Kasumi-1 (cell line): ENCODE measurements around the gene C11orf16.
"Not testable (repeated sequence)": the region's sequence is repeated elsewhere in the genome, so short reads cannot be mapped to it uniquely, and the experiment has no call there.

Experiments
- DNase-seq, 2 experiments: peaks; one replicate each; lab custom pipeline; 2025; lab: John Stamatoyannopoulos, UW

The C11orf16 gene, protein sequence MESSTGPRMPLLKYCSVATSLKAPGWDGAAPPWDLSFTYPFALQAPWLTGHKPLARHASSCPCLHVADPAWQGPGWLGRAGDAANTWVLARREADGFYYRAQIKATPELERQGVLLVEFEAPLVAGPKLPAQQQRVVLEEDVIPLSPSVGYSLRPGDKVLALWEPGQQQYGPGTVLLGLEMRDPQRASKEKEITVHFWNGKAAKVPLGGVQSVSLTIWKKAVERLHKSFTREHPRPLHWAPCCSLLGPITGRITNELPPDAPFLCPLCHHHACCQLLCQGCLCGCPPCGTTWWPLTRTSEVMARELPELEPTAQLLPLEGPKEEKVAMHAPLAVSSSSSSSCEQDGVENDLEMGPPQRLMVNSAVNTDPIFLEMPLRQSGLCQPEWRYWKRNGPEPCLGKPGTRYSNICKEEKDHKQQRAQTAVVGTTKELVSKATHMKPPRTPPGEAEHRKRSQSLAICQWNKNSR

DNA sequence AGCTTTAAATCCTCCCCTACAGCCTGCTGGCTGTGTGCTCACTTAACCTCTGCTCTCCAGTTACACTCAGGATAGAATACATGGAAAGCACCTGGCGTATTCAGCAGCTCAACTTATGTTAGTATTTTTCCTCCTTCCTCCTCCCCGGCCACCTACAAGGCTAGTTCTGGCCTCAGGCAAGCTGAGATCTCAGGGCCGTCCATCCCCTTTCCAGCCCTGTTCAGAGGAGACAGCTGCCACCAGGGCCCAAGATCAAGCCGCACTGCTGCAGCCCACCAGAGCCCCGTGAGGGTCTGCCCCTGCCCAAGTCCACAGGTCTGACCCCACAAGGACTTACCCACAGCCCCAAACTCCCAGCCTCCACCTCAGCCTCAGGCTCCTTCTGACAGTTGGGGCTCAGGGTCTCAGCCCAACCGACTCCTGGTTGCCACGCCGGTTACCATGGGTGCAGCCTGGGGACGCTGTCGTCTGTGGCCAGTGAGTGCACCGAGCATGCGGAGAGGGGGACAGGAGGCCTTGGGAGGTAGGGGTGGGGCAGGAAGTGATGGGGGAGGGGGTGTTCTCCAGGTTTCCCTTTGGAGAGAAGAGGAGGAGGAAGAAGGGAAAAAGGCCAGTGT, at the start of gene C11orf16:
C11orf16 (minus strand) TSS at position 384 of the 617 bp plus-strand sequence. CDS start 639 bp downstream, outside the sequence.
- no peak for DNase-seq

DNA sequence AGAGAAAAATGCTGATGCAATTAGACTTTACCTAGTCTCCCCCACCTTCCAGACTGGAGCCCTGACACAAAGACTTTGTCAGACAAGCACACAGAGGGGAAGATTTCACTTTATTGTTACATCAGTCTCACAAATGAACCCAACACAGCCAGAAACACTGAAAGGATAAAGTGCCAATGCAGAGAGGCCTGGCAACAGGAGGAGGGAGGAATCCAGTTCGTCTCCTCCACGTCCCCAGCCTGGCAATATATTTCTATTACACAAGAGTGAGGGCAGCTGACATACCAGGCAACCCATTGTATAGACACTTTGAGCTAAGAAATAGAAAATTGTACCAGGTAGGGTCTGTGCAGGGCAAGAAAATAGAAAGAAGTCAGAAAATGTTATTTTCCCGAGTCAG, 47.7 kb upstream of the C11orf16 start:
- DNase-seq: no peak

DNA sequence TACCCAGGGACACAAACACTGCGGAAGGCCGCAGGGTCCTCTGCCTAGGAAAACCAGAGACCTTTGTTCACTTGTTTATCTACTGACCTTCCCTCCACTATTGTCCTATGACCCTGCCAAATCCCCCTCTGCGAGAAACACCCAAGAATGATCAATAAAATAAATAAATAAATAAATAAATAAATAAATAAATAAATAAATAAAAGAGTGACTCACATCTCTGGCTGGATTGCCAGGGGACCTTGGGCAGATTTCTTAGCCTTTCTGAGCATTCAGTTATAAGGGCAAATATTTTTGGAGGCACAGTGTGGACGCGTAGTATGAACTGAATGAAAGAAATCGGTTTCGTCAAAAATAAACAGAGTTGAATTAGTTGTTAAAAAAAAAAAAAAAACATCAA, 46.6 kb upstream of the C11orf16 start:
- not testable (repeated sequence) for DNase-seq

DNA sequence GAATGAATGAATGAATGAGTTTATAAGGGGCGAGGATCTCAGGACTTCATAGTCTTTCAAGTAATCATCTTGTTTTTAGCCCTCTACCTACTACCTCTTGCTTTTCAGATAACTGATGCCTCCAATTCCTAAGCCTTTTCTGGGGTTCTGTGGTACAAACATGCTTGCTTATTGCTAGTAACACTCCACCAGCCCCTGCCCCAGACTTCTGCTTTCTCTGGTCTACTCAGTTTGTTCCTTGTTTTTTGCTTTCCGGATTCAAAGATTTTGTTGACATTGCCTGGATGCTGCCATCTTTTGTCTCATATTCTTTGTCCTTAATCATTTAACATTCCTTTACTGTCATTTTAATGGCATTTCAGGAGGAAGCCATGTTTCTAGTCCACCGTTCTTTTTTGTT, 40.4 kb upstream of the C11orf16 start:
- peak in 1 of 2 experiments; percentile 18 for DNase-seq

DNA sequence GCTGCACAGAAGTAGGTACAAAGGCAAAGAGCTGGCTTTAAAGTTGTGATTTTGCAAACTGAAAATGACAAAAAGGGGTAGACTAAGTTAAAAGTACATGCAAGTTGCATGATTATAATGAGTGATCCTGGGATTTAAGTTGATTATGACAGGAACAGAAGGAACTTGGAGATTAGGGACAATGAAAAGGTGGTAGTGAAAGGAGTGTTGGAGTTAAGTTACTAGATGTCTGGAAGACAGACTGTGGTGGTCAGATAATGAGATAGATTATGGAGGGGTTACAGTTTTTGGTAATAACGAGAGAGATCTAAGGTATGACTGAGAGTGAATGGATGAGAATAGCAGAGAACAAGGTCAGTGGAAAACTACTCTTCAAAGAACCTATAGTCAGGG, 39.2 kb upstream of the C11orf16 start:
- no peak for DNase-seq

DNA sequence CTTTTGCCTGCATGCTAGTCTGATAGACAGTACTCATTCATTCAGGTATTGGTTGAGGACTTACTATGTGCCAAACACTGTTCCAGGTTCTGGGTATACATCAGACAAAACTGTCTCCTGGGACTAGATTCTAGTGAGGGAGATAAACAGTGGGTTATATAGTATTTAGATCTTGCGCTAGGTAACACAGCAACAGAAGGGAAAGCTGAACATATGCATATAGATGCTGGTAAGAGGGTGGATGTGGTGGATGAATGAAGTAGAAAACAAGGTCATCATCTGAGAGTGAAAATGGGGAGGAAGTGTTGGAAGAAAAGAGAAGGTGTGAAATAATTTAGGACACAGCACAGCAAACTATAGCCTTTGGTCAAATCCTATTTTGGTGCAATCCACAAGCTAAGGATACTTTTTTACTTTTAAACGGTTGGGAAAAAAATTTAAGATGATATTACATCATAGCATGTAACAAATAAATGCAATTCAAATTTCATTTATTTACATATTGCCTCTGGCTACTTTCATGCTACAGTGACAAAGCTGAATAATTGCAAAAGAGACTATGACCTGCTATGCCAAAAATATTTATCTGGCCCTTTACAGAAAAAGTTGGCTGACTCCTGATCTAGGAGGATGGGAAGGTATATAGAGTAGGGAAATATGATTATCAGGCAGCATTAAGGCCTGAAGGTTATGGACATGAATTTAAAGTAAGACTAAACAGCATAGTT, 38.6 kb upstream of the C11orf16 start:
- DNase-seq: no peak

DNA sequence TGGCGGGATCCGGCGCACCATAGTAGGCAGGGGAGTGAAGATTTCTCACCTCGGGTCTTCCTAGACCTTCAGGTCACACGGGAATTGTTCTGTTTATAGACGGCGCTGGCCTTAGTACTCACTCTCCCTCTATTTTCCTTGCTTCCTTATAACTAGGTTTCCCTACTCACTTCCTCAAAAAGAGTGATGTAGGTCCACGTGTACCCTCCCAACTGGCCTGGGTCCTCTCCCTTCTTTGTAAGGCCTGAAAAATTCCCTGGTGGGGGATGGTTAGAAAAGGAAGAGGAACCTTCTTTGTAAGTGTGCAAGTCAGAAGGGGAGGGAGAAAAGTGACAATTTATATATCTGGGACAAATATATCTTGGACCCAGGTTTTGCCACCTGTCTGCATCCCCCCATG, 34.4 kb upstream of the C11orf16 start:
- no peak for DNase-seq

DNA sequence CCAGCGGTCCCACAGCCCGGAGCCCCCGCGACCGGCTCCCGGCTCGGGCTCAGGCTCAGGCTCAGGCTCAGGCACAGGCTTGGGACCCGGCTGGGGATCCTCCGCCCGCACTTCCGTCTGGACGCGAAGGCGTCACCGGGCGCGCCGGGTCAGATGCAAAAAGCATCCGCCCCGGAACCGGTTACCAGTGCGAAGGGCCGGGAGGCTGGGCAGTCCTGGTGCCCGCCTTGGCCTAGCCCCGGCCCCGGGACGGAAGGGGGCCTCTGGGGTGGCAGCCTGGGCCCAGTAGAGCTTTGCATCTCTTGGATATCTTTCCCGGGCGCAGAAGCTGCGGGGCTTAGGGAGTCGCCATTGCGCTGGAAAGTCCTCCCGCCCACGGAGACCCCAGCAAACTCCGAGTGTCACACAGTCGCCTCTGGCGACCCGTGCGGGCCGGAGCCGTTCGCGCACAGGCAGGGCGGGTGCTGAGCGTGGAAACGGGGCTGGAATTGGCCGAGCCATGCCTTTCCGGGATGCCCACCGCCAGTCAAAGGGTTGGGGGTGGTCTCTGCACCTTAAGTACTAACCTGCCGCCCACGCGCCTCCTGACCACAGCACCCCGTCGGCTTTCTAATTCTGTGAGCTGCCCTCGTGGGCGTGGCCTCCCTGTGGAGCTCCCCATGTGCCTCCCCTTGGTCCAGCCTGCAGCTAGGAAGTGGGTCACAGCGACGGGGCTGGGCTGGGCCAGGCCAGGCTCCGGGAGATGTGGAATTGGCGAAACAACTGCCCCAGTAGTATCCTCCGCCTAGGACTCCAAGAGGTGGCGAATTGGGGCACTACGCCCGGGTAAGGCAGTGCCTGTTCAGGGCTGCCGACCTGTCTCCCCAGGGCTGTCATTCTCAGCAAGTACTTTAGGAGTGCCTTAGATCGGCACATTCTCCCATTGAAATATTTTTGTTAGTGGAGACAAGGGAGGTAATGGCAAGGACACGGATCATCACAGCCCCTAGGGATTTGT, 31.9 kb upstream of the C11orf16 start, which contains the start of gene TMEM9B:
TMEM9B (minus strand) TSS at position 119 of the 997 bp plus-strand sequence. CDS start 129 bp downstream, outside the sequence.
- peak; percentile 82 to 84 for DNase-seq

DNA sequence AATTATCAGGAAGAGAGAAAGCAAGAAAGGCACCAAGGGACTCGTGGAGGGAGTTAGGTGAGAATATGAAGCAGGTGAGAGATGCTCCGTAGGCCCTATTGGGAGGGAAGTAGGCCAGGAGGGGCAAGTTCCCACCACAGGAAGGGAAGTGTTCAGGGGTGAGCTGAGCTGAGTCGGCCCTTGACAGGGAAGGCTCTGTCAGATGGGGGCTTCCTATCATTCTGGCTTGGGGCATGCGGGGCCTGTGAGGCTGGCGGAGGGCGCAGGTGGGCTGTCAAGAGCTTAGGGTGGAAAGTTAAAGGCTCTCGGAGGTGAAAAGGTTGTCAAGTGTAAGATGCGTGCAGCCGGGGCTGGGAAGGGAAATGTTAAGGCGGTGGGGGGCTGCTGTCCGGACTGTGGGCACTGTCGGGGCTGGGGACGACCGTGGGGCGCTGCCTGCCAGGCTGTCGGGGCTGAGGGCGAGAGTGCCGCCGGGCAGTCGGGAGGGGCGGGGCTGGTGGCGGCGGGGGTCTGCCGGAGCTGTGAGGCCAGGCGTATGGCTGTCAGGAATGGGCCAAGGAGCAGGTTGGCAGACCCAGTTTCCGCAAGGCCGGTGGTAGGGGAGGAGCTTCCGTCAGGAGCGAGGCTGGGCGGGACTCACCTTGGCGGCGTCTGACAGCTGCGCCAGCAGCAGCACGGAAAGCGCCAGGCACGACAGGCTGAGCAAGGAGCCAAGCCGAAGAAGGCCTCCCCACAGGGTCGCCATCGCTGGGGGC, 31.0 kb upstream of the C11orf16 start:
- DNase-seq: peak; percentile 68 to 69

DNA sequence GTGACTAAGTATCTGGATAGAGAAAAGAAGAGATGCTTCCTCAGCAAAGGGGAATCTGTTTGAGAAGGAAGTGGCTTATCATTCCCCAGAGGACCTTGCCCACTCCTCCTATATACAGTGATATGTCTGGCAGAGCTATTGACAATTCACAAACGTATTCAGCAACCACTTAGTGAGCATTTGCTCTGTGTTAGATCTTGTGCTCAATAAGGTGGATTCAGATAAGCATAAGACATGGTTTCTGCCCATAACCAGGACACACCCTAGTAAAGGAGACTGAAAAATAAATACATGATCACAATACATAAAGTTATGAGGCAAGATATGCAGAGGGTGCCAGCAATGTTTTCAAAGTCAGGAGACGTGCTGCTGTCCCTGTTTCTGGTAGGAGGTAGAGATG, 30.1 kb upstream of the C11orf16 start:
- DNase-seq: no peak

DNA sequence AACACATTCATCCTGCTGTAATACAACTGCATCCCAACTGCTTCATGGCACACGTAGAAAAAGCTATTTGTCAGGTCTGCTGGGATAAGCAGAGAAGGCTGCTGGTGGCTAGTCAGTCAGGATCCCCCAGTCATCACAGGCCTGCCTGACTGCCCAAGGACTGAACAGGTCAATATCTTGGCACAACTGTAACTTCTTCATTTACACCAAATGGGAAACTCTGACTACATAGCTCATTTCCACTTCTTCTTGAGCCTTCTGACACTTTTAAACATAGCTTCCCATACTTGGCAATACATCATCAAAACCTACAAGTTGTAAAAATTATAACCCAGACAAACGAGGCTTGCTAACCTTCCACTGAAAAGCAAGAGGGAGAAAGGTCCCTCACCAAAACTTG, 28.7 kb upstream of the C11orf16 start:
- no peak for DNase-seq

DNA sequence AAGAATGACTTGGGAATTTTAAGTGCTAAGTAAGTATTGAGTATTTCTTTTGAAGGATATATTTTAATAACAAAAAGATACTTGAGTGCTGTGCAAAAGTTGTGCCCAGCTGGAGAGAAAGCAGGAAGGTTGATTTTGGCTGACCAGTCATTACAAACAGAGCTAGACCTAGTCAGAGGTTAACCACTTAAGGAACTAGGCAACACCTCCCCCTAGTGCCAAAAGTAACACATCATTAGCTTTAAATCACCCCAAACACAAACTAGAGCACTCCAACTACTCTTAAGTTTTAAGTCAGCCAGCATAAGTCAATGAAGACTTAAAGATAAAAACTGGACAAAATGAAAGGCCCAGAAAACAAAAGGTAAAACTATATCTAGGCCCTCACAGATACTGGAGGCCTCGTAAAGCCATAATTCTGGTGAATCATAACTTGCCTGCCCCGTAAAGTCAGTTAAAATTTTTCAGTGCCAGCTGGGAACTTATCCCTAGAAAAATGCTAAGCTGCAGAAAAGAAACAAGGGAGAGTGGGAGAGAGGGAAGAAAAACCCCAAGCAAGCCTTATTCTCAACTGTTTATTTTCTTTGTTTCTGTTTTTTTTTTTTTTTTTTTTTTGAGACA, 26.9 kb upstream of the C11orf16 start:
- peak; percentile 79 to 85 for DNase-seq

DNA sequence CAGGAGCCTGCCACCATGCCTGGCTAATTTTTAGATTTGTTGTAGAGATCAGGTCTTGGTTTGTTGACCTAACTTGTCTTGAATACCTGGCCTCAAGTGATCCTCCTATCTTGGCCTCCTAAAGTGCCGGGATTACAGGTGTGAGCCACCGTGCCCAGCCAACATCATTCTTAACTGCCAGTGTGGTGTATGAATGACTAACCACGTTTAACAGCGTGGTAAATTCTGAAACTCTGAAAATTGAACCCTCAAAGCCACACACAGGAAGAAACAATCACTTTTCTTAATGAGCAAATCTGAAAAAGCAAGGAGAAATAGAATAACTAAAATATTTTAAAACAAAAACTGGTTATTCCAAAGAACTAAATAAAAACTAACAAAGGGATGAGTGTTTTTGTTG, 24.1 kb upstream of the C11orf16 start:
- no peak for DNase-seq

DNA sequence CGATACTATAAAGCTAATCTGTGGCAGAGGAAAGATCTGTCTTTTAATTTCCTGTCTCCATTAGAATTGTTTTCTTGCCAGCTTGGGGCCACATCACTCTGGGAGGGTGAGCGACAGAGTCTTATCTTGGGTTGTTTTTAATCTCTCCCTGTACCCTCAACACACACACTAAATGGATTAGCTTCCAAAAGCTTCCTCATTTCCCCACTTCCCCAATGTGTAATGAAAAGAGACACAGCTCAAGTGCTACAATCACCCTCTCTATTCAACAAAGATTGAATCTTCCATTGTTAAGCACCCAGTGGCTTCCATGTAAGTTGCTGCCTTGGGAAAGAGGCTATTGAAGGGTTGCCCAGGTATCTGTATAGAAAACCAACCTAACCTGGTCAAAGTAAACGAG, 16.1 kb upstream of the C11orf16 start:
- DNase-seq: peak; percentile 40 to 41

DNA sequence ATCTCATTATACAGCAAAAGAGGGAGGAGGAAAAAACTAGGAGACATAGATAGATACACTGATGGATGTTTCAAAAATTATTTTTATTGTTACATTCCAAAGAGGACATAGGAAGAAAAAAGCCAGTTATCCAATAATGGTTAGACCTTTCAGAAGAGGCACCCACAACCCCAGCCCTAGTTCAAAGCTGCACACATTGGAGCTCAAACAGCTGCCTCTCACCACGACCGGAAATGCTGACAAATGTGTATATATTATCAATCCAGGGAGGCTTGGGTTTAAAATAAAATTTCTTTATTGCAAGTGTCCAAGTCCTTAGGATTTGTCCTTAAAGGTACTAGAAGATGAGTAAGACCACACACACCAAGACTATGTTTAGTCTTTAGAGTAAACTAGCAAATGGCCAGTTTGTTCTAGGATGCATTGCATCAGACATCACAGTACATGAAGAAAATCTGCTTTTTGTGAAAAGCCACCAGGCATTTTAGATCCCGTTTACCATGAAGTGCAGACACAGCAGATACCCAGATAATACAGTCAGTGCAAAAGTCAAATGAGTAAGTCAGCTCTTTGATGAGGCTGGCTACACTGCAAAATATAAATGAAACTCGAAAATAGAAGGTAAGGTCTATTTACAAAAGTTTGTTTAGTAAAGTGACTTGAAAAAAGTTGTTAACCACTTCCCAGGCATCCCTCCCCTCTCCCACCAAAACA, 14.6 kb upstream of the C11orf16 start:
- DNase-seq: no peak

DNA sequence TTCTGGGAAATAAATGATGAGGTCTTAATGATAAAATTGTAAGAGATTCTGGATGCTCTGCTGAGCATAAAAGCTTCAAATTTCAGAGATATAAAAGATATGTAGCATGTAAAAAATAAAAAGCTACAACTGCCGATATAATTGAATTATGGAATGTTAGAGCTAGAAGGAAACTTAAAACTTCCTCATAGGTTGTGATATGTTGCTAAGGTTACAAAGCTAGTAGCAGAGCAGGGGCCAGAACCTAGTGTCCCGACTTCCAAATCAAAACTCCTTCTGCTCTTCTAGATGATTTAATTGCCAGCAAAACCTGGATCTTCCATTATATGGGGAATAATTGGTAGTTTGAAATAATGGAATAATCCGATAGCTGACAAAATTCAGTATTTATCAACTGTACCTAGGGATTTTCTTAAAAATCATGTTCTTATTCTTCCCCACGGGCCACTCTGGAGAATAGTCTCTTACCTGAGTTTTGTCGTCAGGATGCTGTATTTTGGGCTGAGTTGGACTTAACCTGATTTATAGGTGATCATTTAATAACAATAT, 9.8 kb upstream of the C11orf16 start, which contains the start of gene ASCL3:
ASCL3 (minus strand) TSS at position 499 of the 549 bp plus-strand sequence. CDS start 4,855 bp downstream, outside the sequence.
- no peak for DNase-seq

DNA sequence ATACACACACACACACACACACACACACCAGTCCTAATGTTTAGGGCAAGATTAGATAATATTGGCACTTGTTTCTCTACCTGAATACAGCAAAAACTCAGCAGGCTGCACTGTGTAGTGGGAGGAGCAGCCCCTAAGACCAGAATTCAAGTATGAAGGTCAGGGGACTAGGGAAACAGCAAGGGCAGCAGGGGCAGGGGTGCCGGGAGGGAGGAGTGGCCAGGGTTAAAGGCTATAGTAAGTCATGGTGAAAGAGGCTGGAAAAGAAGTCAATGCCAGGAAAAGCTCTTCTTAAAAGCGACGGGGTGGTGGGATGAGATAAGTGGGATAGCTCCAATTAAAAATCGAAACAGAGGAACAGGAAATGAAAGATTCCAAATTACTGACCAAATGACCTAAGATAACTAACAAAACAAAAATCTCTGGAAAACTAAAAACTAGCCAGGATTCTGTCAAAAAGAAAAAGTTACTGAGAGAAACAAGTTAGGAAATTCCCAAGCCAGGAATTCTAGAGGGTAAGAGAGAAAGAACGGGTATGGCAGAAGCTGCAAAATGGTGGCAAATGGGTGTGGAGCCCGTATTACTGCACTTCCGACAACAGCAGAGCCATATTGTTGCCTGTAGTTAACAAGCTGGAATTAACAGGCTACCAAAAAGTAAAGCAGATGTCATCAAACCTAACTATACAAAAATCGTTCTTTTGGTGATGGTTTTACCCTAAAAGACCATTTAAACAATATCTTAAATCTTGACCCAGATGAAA, 8.8 kb upstream of the C11orf16 start:
- DNase-seq: no peak

DNA sequence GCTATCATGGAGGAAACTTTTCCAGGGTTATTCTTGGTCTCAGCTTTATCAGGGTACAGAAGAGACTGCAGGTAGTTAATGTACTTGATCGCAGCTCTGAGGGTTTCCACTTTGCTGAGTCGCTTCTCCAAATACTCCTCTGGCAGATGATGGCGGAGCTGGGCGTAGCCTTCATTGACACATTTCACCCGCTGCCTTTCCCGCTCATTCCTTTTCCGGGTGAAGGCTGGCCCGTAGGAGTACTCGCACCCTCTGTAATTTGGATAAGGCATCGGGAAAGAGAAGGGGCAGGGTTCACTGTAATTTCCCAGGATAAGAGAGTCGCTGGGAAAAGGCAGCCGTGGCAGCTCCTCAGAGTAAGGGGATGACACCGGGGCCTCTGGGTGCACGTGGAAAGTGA, 4.9 kb upstream of the C11orf16 start:
- DNase-seq: no peak
